ENCODE results near the gene CDKAL1. TPM values are rescaled to one million over a fixed set of nuclear protein-coding genes. Genes with fewer than 3 reads are reported as not detected.

CDKAL1 gene
- total and polyA plus RNA-seq, 10 of the 15 experiments (the other 5 are each of a cell fraction or from before 2014, with no cell fraction given): 10.7 to 26.9 (median 17.3) TPM

DNA sequence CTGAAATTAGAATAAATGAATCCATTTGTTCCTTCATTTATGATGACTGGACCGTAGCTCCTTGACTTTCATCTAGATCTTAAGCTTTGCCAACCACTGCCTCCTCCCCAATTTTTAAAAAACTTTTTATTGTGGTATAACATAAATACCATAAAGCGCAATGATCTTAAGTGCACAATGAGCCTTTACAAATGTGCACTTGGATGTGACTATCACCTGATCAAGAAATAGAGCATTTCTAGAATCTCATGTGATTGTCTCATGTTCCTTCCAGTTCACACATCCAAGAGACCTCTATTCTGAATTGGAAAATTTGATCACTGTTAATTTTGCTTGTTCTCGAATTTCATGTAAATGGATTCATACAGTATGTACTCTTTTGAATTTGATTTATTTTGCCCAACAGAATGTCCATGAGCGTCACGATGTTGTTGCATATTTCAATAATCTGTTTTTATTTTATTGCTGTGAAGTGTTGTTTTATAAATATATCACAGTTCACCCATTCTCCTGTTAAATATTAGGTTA is 442.2 kb downstream of the CDKAL1 start (continued):
- TF ChIP-seq ETV6 (conservative IDR thresholded peaks at IDR 0.05 in 1 of 2, IDR thresholded peaks at IDR 0.05 in 1 of 2; ENCODE audit: borderline replicate concordance in 1 of 2, low read depth in 1 of 2) (no peak), EED (IDR thresholded peaks at IDR 0.05; ENCODE audit: low read depth) (no peak), MYB (IDR thresholded peaks at IDR 0.05; ENCODE audit: borderline replicate concordance, low read depth, low read length) (no peak)

DNA sequence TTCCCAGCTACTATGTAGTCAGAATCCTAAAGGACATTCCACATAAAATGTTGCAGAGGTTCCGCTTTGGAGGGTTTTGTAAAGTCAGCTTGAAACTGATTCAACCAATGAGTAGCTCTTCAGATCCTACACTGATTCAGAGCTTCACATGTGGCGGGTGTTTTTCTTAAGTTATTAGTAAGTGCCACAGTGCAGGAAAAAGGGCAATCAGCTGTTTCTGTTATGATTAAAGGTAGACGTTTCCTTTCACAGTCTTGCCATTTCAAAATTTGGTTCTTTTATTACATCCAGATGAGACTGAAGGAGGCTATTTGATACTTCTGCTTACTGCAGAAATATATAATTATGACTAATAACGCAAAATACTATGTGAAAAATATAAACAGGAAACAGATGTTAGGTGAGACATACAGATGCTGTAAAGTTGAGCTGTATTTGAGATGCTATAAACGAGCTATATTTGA is 443.9 kb downstream of the CDKAL1 start:
- DNase-seq (ENCODE audit: low read depth, low spot score) (peak; percentile 25), ATAC-seq (peak; percentile 96), FAIRE-seq (peak; percentile 79)
- Histone ChIP-seq H2AFZ (ENCODE audit: control insufficient read depth, low read depth, low read length) (no peak overlapping the region; the same call in 1 of the 2 replicates), H3K79me2 (ENCODE audit: control insufficient read depth, insufficient read depth, low read length) (no peaks in the 10 kb centered on the region), H3K4me2 (ENCODE audit: control insufficient read depth, insufficient read depth) (peak overlapping the region; percentile 59), H3K9me3 (replicated peaks; ENCODE audit: control insufficient read depth, insufficient read depth, low read length) (no peaks in the 10 kb centered on the region), H3K4me1 (ENCODE audit: control insufficient read depth, insufficient read depth, low read length) (peaks cover 11% of the 10 kb centered on the region; the same call in 1 of the 2 replicates), H3K36me3 (ENCODE audit: control insufficient read depth in 2 of 2, insufficient read depth in 2 of 2, low read length in 1 of 2) (no peaks in the 10 kb centered on the region), H3K9ac (ENCODE audit: control insufficient read depth, insufficient read depth, low read length) (no peak overlapping the region), H3K27me3 (replicated peaks in 1 of 2; ENCODE audit: control insufficient read depth in 2 of 2, insufficient read depth in 2 of 2, low read length in 1 of 2) (no peaks in the 10 kb centered on the region), H4K20me1 (ENCODE audit: control insufficient read depth, insufficient read depth) (no peaks in the 10 kb centered on the region), H3K4me3 (no peak overlapping the region), H3K27ac (ENCODE audit: control insufficient read depth, insufficient read depth) (no peak overlapping the region)
- ChIA-PET CTCF (interaction anchor here (0.9 to 1.0 kb wide), 3 partner anchors 12 to 102 kb away, joined by 3 read pairs; no protein-coding TSS in a partner anchor), RAD21 (ENCODE audit: unreplicated experiment) (interaction anchor here (0.9 to 2.0 kb wide), 15 partner anchors 14 to 610 kb away, joined by 3 to 15 read pairs (median 4); no protein-coding TSS in a partner anchor), POLR2A (interaction anchor here (1.0 to 1.2 kb wide), 4 partner anchors 19 to 615 kb away, joined by 3 to 5 read pairs (median 4); partner anchors contain the start of gene SOX4), SMC1A (ENCODE audit: uncharacterized antibody, unreplicated experiment) (interaction anchor here (0.7 to 1.8 kb wide), 23 partner anchors 9 to 609 kb away, joined by 3 to 15 read pairs (median 4); no protein-coding TSS in a partner anchor)
- BruUV-seq (replicated peaks): no TSS peak
- in situ Hi-C loops (cut with MboI): no loop called here
- intact Hi-C loops (cut with micrococcal nuclease; ENCODE audit: unreplicated experiment): no loop called here
- WGBS (ENCODE audit: insufficient coverage, insufficient replicate concordance, low lambda C conversion rate, missing lambda C conversion rate): 0% methylated on average over 5 of the region's 5 CpGs
- no peak for TF ChIP-seq ZNF207 (IDR thresholded peaks at IDR 0.05; ENCODE audit: borderline replicate concordance)
- TF ChIP-seq RAD21 (IDR thresholded peaks at IDR 0.05; ENCODE audit: insufficient read depth, low read depth, low read length): peak; percentile 9; the same call in 1 of the 2 replicates
- TF ChIP-seq ESRRA (IDR thresholded peaks at IDR 0.05; ENCODE audit: low read length): no peak
- TF ChIP-seq HCFC1 (IDR thresholded peaks at IDR 0.05; ENCODE audit: low read length): no peak
- TF ChIP-seq CBFB (IDR thresholded peaks at IDR 0.05; ENCODE audit: low read depth): no peak
- TF ChIP-seq TCF3 (IDR thresholded peaks at IDR 0.05; ENCODE audit: borderline replicate concordance, insufficient read depth, low read depth, low read length): no peak
- TF ChIP-seq JUND (IDR thresholded peaks at IDR 0.05; ENCODE audit: low read depth, low read length): no peak
- TF ChIP-seq ZZZ3 (IDR thresholded peaks at IDR 0.05; ENCODE audit: control insufficient read depth, insufficient read length, low read depth): no peak
- no peak for TF ChIP-seq ZNF622 (IDR thresholded peaks at IDR 0.05)
- TF ChIP-seq, protein P1, sequence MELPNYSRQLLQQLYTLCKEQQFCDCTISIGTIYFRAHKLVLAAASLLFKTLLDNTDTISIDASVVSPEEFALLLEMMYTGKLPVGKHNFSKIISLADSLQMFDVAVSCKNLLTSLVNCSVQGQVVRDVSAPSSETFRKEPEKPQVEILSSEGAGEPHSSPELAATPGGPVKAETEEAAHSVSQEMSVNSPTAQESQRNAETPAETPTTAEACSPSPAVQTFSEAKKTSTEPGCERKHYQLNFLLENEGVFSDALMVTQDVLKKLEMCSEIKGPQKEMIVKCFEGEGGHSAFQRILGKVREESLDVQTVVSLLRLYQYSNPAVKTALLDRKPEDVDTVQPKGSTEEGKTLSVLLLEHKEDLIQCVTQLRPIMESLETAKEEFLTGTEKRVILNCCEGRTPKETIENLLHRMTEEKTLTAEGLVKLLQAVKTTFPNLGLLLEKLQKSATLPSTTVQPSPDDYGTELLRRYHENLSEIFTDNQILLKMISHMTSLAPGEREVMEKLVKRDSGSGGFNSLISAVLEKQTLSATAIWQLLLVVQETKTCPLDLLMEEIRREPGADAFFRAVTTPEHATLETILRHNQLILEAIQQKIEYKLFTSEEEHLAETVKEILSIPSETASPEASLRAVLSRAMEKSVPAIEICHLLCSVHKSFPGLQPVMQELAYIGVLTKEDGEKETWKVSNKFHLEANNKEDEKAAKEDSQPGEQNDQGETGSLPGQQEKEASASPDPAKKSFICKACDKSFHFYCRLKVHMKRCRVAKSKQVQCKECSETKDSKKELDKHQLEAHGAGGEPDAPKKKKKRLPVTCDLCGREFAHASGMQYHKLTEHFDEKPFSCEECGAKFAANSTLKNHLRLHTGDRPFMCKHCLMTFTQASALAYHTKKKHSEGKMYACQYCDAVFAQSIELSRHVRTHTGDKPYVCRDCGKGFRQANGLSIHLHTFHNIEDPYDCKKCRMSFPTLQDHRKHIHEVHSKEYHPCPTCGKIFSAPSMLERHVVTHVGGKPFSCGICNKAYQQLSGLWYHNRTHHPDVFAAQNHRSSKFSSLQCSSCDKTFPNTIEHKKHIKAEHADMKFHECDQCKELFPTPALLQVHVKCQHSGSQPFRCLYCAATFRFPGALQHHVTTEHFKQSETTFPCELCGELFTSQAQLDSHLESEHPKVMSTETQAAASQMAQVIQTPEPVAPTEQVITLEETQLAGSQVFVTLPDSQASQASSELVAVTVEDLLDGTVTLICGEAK (IDR thresholded peaks at IDR 0.05; ENCODE audit: borderline replicate concordance): no peak
- no peak for TF ChIP-seq NBN (IDR thresholded peaks at IDR 0.05)
- TF ChIP-seq MEF2B (IDR thresholded peaks at IDR 0.05; ENCODE audit: partially characterized antibody, poor library complexity, severe bottlenecking): no peak
- TF ChIP-seq ZNF217 (IDR thresholded peaks at IDR 0.05): no peak
- TF ChIP-seq, protein P2, sequence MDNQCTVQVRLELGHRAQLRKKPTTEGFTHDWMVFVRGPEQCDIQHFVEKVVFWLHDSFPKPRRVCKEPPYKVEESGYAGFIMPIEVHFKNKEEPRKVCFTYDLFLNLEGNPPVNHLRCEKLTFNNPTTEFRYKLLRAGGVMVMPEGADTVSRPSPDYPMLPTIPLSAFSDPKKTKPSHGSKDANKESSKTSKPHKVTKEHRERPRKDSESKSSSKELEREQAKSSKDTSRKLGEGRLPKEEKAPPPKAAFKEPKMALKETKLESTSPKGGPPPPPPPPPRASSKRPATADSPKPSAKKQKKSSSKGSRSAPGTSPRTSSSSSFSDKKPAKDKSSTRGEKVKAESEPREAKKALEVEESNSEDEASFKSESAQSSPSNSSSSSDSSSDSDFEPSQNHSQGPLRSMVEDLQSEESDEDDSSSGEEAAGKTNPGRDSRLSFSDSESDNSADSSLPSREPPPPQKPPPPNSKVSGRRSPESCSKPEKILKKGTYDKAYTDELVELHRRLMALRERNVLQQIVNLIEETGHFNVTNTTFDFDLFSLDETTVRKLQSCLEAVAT (IDR thresholded peaks at IDR 0.05): no peak
- TF ChIP-seq ASH2L (IDR thresholded peaks at IDR 0.05; ENCODE audit: borderline replicate concordance, low read depth): no peak
